Measurements from ENCODE around the gene SERPINB6. TPM values are rescaled to one million over a fixed set of nuclear protein-coding genes. Genes with fewer than 3 reads are reported as not detected.

SERPINB6 gene
- total and polyA plus RNA-seq, 2 of the 4 experiments (the other 2 are of a cell fraction): 37.1 to 91.1 TPM

DNA sequence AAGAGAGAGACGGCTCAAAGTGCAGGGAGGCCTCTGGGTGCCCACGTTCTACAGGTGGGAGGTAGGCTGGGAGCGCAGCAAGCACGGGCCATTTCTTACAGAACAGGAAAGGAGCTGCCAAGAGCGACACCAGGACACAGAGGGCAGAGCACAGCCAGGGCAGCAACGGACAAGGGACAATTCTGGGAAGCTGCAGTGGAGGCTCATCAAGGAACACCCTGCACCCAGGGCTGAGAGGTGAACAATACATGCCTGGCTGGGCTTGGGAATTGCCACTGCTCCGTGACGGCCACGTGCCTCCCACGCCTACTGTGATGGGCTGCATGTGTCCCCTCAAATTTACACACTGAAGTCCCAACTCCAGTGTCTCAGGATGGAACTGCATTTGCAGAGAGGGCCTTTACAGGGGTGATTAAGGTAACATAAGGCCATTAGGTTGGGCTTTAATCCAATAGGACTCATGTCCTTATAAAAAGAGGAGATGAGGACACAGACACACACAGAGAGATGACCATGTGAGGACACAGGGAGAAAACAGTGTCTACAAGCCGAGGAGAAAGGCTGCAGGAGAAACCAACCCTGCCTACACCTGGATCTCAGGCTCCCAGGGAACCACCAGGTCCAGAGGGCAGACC lies 13.6 kb downstream of the SERPINB6 start:
- H3K18ac ChIP-seq (ENCODE audit: low read depth, low read length): no peak overlapping the region
- no peak overlapping the region for H2AK9ac ChIP-seq (replicated peaks; ENCODE audit: low read depth, low read length, poor library complexity)
- no peak overlapping the region for H2BK20ac ChIP-seq (ENCODE audit: low read depth, low read length)
- BruUV-seq (replicated peaks): no TSS peak
- intact Hi-C loops (cut with micrococcal nuclease): no loop called here
- TF ChIP-seq RAD21 (IDR thresholded peaks at IDR 0.05; ENCODE audit: low read length): no peak
- TF ChIP-seq BHLHE40 (IDR thresholded peaks at IDR 0.05; ENCODE audit: low read depth, low read length): no peak
- TF ChIP-seq, protein P1, sequence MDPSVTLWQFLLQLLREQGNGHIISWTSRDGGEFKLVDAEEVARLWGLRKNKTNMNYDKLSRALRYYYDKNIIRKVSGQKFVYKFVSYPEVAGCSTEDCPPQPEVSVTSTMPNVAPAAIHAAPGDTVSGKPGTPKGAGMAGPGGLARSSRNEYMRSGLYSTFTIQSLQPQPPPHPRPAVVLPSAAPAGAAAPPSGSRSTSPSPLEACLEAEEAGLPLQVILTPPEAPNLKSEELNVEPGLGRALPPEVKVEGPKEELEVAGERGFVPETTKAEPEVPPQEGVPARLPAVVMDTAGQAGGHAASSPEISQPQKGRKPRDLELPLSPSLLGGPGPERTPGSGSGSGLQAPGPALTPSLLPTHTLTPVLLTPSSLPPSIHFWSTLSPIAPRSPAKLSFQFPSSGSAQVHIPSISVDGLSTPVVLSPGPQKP (IDR thresholded peaks at IDR 0.05; ENCODE audit: borderline replicate concordance, low read depth, low read length): no peak
- no peak for TF ChIP-seq CHD1 (IDR thresholded peaks at IDR 0.05; ENCODE audit: low read depth, low read length)
- no peak for TF ChIP-seq MAZ (IDR thresholded peaks at IDR 0.05; ENCODE audit: borderline replicate concordance, low read depth, low read length)
- no peak for TF ChIP-seq NFE2L2 (IDR thresholded peaks at IDR 0.05; ENCODE audit: low read depth, low read length)
- no peak overlapping the region for H3K14ac ChIP-seq (replicated peaks; ENCODE audit: low read depth, low read length)
- in situ Hi-C loops (cut with MboI; ENCODE audit: low sequenced_read_pairs): no loop called here
- DNase-seq: no peak
- no peak overlapping the region for H3K9ac ChIP-seq (ENCODE audit: low read depth, low read length)
- H3K4me2 ChIP-seq (ENCODE audit: low read depth, low read length): no peak overlapping the region
- no peak overlapping the region for H3K56ac ChIP-seq (ENCODE audit: extremely low read depth, insufficient read depth, low read length)
- H4K8ac ChIP-seq (ENCODE audit: low read depth in 2 of 2, low read length in 2 of 2): peak overlapping the region in 1 of 2 experiments; percentile 7; a peak in 1 of 4 replicates
- H3K9me3 ChIP-seq (ENCODE audit: control insufficient read depth, insufficient read depth, low read length): no peaks in the 10 kb centered on the region
- H2BK5ac ChIP-seq (ENCODE audit: low read depth, low read length, poor library complexity, severe bottlenecking): no peak overlapping the region
- H3K27me3 ChIP-seq (ENCODE audit: control insufficient read depth, insufficient read depth, low read length): no peaks in the 10 kb centered on the region
- dilution Hi-C loops (cut with HindIII; ENCODE audit: low sequenced_read_pairs, unreplicated experiment): no loop called here
- no peak overlapping the region for H3K4ac ChIP-seq (ENCODE audit: low read depth, low read length)
- no peak overlapping the region for H2BK15ac ChIP-seq (ENCODE audit: low read depth, low read length)
- peaks cover 56 to 82% of the 10 kb centered on the region in 2 experiments for H3K79me1 ChIP-seq (ENCODE audit: low read depth in 1 of 2, low read length in 2 of 2)
- no peak for ATAC-seq (ENCODE audit: low read depth)
- H2AK5ac ChIP-seq (ENCODE audit: low read depth, low read length): peak overlapping the region; percentile 30; the same call in 1 of the 2 replicates
- no peak overlapping the region for H2BK120ac ChIP-seq (ENCODE audit: low read depth, low read length)
- peaks cover 24% of the 10 kb centered on the region for H3K9me1 ChIP-seq (ENCODE audit: insufficient read depth, low read length)
- H3K27ac ChIP-seq (ENCODE audit: insufficient read depth, low read length): no peak overlapping the region
- no peak overlapping the region for H3K23ac ChIP-seq (ENCODE audit: low read depth, low read length)
- no peak overlapping the region for H2AFZ ChIP-seq (replicated peaks; ENCODE audit: low read length, poor library complexity)
- no peak overlapping the region for H3K4me3 ChIP-seq (ENCODE audit: insufficient read depth, low read depth, low read length)
- ChIA-PET CTCF (no interaction called here), POLR2A (ENCODE audit: unreplicated experiment) (no interaction called here)
- peaks cover 20% of the 10 kb centered on the region; the same call in 1 of the 2 replicates for H3K36me3 ChIP-seq (ENCODE audit: control insufficient read depth, insufficient read depth, low read length)
- H4K5ac ChIP-seq (ENCODE audit: low read depth, low read length): no peak overlapping the region
- H4K91ac ChIP-seq (ENCODE audit: insufficient read depth, low read depth, low read length): no peak overlapping the region
- peaks cover 11% of the 10 kb centered on the region; the same call in 1 of the 2 replicates for H4K20me1 ChIP-seq (ENCODE audit: insufficient read depth, low read length)
- 97% methylated on average over 6 of the region's 11 CpGs; no CpG with 5 or more reads in 1 of the 2 experiments for WGBS, 2 experiments (ENCODE audit: extremely low coverage in 2 of 2, insufficient read length in 1 of 2)
- H3K4me1 ChIP-seq (ENCODE audit: control insufficient read depth, insufficient read depth, low read length): peaks cover 17% of the 10 kb centered on the region
